GM18868 (cell line): ENCODE measurements around the gene PDGFRB.

ENCODE experiments used
- ATAC-seq: cut with Tn5 transposase; IDR thresholded peaks from one replicate; pipeline ENCODE4 v1.9.1; 2021; ENCODE audit warnings: mild to moderate bottlenecking, moderate library complexity; ENCODE audit not compliant: unreplicated experiment

Gene PDGFRB

DNA sequence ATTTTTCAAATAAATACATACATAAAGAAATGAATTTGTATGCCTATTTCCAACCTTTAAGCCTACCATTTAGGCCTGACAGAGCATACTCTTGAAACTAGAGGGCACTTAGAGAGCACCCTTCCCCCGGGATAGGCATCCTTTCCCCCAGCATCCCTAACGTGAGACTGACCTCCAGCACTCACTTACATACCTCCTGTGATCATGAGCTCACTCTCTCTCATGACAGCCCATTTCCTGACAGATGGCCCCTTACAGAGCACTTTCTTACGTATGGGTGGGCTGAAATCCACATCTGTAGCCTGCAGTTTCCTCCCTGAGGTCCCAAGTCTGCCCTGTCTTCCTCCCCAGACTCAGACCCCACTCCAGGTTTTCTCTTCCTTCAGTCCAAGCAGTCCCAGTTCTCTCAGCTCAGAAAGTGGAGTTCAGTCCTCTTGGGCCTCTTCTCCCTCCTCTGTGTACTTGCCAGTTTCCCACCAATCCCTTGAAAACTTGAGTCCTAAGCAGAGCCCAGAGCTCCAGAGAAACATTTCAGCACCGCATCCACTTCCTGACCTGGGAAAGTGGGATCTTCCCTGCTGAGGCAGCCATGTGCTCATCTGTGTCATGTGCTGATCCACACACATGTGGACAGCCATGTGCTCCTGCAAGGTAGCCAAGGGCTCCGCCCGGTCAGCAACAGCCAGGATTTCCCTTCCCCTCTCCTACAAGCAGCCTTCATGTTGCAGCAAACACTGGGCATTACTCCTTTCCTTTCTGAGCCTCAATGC is 8.8 kb upstream of the PDGFRB start:
- ATAC-seq, result no peak

DNA sequence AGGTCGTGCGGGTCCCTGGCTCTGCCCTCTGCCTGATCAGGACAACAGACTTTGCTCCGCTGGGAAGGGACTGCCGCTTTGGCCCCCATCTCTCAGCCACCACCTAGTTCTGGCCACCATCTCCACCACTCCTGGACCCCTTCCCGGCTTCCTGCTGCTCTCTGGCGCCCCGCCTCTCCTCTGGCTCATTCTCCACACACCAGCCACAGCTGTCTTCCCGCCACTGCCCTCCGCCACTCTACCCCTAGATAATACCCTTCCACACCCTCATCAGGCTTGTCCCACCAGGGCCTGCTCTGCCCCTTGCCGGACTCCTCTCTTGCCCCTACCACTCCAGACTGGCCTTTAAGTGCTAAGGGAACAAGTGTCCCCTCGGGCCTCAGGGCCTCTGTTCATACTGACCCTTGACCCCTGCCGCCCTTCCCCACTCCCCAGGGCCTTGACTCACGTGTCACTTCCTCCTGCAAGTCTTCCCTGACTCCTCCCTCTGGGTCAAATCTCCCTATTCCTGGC is 8.0 kb upstream of the PDGFRB start:
- ATAC-seq, result no peak

DNA sequence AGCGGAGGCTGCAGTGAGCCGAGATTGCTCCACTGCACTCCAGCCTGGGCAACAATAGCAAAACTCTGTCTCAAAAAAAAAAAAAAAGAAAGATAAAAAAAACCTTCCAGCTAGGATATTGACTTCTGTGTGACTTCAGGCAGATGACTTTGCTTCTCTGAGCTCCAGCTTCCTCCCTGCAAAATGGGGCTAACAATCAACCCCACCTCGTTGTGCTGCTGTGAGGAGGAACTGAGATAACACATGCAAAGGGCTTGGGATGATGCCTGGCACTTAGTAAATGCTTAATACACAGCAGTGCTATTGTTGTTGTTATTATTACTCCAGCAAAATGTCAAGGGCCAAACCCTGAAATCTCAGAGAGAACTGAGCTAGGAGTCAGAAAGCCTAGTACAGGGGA is 7.4 kb upstream of the PDGFRB start:
- no peak for ATAC-seq

DNA sequence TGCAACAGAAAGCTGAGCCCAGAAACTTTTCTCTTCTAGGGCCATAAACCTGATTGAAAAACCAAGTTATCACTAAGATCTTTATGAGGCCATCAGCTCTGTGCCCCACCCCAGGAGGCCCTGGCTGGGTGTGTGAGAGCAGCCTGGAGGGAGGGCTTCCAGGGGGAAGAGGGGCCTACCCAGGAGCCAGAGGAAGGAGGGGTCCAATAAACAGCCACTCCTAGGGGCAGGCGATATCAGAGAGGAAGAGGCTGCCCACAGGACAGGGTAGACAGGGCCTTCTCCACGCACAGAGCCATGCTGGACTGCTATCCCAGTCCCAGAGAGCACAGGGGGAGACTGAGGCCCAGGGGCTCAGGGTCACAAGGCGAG is 6.5 kb upstream of the PDGFRB start:
- ATAC-seq, result no peak

DNA sequence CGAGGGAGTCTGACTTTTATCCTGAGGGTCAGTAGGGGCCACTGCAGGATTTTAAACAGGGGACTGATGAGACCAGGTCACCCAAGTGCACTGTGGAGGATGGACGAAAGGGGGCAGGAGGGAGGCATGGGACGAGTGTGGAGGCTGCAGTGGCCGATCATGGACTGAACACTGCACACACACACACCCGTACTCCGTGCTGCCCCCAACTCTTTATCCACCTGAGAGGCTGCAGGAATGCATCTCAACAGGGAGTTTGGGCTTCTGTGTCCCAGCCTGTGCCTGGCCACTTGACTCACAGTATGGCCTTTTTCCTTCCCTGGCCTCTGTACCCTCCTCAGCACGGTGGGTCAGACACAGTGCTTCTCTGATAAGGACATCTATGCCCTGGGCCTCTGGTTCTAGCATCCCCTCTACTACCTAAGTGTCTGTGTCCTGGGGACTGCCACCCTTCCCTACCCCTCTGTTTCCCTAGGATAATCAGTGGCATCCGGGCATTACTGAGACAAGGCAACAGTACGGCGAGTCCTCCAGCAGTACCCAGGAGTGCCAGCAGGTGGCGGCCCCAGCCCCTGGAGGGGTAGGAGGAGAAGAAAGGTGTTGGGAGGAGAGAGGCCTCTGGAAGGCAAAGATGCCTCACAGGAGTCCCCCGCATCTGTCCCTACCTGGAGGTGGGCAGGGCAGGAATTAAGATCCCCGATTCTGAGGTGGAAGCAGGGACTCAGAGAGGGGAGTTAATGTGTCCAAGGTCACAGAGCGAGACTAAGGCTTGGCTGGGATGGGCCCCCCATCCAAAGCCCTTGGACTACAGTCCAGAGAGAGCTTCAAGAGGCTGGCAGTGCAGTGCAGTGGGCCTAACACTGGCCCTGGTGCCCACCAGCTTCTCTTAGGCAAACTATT is 5.8 kb upstream of the PDGFRB start:
- ATAC-seq, result peak; percentile 82

DNA sequence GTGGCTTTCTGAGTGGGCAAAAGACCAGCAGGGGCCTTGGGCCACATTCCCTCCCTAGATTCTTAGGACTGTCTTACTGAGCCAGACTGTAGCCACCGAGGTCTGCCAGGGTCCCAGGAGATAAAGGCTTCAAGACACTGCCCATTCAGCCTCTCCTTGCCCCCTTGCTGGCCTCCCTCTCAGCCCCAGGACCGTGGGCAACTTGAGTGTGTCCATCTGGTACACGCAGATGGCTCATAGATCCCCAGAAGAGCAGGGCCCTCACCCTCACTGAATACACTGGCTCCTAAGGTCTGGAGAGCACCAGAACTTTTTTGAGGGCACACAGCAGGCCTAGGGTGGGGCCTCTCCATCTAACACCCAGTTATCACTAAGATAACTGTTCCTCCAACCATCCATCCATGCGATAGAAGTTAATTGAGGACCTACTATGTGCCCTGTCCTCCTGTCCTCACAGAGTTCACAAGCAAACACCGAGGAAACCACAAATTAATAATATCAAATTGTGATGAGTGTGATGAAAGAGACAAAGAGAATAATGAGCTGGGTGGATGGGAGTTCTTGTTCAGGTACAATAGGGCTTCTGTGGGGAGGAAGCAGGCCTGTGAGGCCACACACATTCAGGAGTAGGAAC is 4.9 kb upstream of the PDGFRB start:
- no peak for ATAC-seq

DNA sequence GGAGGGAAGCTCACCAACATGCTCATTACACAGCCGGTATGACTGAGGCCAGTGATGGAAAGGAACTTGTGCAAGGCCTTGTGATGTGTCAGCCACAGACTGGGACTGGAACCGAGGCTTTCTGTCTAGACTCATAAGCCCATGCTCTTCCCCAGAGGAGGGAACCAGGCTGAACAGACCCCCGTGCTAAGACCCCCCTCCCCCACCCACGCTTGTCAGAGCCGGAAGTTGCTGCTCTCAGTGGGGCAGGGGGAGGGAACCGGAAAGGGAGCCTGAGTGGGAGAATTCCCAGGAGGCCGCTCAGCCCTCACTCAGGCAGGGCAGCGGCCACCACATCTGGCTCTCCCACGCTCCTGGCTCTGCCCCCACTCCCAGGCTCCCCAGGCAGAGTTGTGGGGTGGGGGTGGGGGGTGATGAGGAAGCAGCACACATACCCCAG is 4.1 kb upstream of the PDGFRB start:
- no peak for ATAC-seq

DNA sequence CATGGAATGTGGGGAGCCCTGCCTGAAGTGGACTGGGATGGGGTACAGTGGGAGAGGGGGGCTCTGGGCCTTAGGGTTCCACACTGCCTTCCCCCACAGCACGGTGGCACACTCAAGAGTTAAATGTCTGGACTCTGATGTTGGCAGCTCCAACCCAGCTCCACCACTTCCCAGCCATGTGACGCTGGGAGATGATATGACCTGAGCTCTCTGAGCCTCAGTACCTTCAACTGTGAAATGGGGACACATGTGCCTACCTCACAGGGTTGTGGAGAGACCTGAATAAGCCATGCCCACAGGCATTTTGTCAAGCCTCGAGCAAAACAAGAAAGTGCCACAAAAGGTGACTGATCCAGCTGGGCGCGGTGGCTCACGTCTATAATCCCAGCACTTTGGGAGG is 3.4 kb upstream of the PDGFRB start:
- no peak for ATAC-seq

DNA sequence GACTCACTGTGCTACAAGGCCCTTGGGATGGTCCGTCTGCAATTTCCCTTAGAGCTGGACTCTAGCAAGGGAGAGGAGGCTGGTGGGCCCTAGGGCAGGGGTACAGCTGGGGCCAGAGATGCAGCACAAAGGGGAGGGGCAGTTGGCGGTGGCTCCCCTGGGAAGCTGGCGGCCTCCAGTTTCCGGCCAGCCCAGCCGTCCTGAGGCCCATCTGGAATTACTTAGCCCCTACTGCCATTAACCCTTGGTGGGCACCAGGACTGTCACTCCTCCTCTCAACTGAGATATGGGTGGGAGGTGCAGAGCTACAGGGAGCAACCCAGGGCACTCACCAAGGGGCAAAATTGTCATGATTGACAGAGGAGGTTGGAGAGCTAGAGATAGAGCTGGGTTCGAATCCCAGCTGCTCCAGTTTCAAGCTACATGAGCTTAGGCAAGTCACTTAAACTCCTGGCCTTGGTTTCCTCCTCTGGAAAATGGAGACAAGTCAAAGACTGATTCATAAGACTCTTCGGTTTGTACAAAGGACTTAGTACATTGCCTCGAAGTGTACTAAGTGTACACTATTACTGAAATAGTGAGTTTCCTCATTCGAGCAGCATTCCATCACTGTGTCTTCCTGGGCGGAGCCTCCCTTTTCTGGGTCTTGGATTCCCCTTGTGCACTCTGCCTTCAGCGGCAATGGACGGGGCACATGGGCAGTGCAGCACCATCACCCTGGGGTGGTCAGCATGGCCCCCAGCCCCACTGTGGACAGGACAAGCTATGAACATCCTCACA is 2.7 kb upstream of the PDGFRB start:
- no peak for ATAC-seq

DNA sequence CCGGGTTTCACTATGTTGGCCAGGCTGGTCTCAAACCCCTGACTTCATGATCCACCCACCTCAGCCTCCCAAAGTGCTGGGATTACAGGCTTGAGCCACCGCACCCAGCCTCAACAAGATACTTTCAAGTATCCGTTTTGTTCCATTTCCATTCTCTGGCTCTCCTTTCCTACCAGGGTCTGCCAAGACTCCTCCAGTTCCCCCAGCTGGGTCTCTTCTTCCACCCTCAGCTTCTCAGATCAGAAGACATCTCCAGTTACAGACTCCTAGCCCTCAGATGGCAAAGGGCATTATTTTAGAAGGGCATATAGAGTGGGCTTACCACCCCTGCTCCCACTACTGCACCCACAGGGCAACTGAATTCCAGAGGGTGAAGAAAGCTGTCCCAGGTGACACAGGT is 1.5 kb upstream of the PDGFRB start:
- ATAC-seq, result no peak

DNA sequence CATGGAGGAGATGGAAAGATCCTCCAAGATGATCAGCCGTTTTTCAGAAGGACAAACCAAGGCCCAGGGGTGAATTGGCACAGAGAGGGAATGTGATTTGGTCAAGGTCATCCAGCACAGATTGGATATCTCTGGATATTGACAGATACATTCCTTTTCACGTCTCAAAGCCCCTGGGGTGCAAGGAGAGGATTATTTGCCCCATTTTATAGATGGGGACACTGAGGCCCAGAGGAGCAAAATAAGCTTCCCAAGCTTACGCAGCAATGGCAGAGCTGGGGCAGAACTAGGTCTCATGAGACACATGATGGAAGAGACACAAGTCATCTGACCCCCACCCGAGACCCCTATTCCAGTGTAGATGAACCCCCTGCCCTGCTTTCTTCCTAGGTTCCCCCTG is 895 bp upstream of the PDGFRB start:
- ATAC-seq, result no peak

DNA sequence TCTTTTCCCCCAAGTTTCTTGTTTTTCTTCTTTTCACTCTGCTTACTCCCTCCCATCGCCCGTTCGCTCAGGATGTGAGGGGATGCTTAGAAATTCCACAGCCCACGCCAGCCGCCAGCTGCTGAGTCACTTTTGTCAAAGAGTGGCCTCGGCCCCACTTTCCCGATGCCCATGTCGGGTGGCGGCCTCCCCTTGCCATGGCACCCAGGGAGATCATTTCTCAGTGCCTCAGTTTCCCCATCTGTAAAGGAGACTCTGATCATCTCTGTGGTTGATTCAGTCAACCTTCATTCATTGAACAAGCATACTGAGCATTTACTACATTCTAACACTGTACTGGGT is 353 bp upstream of the PDGFRB start:
- ATAC-seq, result no peak

DNA sequence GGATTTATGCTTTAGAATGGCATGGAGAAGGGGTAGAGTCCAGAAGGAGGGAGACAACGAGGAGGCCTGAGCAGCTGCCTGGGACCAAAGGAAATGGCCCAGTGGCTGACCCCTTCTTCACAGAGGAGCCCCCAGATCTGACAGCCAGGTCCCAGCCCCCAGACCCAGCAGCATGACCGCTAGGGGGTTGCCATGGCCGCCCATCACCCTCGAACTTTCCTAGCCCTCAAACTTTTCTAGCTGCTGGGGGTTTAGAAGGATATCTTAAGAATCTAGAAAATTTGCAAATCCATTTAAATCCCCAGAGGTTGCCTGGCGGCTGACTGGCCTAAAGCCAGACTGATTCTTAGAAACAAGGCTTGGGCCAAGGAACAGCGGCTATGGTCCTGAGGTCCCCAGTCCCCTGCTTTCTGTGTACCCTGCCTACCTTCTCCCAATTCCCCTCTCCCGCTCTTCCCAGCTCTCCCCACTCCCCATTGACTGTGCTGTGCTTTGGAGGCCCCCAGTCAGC is 972 bp downstream of the PDGFRB start:
- ATAC-seq, result peak; percentile 2

DNA sequence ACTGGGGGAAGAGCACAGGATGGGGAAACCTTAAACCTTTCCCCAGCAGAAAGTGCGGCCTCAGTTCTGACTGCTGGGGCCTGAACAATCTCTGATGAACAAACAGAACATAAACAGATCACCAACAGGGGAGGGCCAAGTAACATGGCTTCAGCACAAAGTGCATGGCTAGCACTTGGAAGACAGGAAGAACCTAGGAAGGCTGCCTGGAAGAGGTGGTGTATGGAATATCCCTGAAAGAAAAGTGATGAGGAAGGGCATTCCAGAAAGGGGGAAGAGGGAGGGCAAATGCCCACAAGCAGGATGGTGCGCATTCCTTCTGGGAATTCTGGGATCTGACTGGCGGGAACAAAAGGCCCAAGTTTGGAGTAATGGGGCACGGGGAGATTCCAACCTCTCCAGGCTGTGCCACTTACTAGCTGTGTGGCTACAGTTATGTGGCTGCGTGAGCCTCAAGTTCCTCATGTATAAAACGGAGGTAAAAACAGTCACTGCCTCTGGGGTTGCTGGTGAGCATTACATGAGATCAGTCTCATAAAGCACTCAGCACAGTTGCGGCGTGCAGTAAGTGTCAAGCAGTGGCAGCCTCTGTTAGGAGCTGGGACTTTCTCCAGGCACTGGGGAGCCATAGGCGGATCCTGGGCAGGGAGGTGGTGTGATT is 1.6 kb downstream of the PDGFRB start:
- ATAC-seq, result peak; percentile 74

DNA sequence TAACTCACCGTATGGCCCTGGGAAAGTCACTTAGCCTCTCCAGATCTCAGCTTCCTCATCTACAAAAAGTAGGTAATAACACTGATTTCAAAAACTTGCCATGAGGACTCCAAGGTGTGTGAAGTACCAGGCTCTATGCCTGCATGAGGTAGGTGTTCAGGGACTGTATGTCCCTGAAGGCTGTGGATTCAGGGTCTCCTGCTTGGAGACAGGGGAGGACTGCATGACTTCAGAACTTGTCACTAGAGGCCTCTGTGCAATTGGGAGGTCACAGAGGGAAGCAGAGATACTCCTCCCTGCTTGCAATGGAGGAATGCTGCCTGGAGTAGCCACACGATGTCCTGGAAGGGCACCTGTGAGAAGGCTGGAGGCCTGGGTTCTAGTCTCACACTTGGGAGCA is 2.2 kb downstream of the PDGFRB start:
- ATAC-seq, result no peak

DNA sequence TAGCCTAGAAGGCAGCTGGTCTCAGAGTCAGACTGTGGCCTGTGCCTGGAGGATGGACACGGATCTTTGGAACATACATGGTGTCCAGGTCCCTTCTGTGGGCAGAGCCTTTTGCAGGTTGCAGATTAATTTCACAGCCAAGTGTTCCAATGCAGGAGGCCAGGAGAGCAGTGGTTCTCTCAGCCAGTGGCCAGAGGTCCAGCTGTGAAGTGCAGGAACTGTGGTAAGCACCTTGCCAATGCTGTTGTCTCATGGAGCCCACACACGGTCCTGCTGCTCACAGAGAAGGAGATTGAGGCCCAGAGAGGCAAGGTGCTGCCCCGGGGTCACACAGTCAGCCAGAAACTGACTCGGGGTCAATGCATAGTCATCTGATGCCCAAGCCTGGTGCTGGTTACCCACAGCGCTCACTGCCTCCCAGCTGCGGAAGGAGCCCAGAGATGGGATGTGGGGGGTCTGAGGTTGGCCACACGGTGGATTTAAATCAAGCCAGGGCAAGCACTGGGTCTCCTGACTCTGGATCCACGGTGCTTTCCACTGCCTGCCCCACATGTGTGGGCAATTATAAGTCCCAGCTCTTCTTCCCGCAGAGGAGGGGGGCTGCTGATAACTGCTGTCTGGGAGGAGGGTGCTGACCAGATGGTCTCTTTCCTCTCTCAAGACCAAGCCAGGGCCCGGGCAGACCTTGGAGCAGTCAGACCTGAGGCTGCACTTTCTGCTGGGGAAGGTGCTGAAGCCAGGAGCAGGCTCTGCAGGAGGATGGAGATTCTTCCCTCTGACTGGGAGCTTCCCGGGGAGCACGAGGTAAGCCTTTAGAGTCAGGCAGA is 2.8 kb downstream of the PDGFRB start:
- no peak for ATAC-seq

DNA sequence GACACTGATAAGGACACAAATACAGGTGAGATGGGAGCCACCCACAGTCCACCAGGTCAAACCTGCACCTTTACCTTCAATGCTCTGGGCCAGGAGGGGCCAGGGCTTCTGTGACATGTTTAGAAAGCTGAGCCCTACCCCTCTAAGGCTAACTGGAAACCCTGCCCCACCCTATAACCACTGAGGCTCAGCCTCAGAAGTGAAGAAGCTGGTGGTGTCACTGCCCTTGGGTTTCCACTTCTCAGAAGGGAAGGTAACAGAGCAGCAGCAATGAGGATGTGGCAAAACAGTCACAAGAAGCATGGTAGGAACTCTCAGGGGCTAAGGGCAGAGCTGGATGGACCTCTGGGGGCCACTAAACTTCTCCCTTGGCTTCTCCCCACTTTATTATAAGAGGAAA is 6.0 kb downstream of the PDGFRB start:
- no peak for ATAC-seq

DNA sequence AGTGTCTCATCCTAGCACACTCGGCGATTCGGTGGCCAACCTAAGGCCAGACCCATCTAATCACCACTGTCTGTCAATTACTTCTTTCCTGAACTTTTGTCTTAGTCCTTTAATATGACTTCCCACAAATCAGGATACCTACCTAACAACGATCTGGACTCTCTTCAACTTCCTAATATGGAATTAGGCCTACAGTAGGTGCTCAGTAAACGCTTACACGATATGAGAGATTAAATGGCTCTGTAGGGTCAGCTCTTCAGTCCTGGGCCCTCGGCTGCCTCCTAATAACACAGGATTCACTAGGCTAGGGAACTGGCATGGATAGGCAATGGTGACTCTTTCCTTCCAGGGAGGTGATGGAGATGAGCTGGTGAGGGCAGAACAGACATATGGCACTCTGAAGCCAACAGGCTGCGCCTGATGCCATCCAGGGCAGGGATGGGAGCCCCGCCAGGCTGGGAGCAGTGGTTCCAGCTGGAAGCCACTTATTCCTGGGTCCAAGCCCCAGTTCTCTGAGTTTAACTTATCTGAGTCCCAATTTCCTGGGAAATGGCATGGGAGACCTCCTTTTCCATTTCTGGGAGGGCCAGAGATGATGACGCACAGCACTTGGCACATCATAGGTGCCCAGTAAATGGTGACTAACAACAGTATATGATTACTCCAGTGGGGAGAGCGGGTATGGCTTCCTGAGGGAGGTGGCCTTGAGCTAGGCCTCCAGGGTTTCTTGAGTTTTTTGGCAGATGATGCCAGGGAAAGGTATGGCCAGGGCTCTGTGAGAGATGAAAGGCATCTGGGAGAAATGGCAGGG is 7.3 kb downstream of the PDGFRB start:
- ATAC-seq, result no peak
